ENCODE data around the gene TMEM213.

DNA sequence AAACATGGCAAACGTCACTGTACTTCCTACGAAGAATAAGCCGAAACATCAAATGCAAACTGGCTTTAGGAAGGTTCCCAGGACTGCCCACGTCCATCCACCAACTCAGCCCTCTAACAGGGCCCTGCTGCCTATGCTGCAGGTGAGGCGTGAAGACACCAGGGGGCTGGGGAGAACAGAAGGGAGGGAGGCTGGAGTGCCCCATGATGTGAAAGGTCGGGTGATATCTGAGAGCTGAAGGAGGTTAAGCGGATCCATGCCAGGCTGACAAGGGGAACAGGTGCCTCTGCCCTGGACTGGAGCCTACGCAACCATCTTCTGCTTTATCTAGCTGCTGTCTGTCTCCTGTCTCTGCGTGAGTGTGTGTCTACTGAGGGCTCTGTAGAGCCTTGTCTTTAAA, 40.4 kb downstream of the TMEM213 start:
- TF ChIP-seq CTCF (IDR thresholded peaks at IDR 0.05) (no peak), POLR2A (IDR thresholded peaks at IDR 0.05) (no peak)

Data from transverse colon (tissue), 3 donors.